GM19468 (cell line): ENCODE measurements around the gene LDAH.

ENCODE experiments used
- ATAC-seq: cut with Tn5 transposase; IDR thresholded peaks from one replicate; pipeline ENCODE4 v1.9.1; 2021; ENCODE audit warnings: mild to moderate bottlenecking, moderate library complexity, moderate number of reproducible peaks; ENCODE audit not compliant: unreplicated experiment; ENCODE audit errors: extremely low read depth

Gene LDAH

GRCh38 chr2:20670315-20671035, 152.4 kb downstream of the LDAH start:
- no peak for ATAC-seq

DNA sequence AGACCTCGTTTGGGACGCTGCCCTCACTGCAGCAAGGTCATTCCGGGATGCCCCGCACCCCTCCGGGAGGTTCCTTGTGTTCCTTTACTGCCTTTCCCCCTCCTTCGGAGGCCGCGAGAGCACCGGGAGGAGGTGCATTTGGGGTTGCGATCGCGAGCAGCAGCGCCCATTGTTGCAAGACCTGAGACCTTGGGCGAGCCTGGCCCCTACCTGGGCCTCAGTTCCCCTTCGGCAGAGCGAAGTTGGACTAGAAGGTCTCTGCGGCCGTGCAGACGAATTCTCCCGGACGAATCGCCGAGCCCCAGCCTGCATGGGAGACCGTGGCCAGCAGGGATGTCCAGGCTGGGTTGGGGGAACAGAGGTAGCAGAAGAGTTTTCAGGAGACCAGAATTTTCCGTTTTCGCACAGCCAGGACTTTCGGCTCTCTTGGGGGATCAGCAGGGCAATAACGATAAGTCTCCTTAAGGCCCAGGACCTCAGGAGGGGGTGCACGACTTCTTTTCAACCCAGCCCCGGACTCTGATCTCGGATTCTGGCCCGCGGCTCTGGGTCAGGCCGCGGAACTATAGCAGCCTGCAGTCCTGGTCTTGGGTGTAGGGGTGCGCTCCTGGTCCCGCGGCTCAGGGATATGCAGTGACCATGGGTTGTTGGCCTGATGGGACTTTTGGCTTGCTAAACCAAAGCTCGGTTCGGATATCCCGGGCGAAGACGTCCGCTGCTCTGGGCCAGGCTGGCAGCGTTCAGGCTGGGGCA, 153.2 kb downstream of the LDAH start:
- no peak for ATAC-seq

DNA sequence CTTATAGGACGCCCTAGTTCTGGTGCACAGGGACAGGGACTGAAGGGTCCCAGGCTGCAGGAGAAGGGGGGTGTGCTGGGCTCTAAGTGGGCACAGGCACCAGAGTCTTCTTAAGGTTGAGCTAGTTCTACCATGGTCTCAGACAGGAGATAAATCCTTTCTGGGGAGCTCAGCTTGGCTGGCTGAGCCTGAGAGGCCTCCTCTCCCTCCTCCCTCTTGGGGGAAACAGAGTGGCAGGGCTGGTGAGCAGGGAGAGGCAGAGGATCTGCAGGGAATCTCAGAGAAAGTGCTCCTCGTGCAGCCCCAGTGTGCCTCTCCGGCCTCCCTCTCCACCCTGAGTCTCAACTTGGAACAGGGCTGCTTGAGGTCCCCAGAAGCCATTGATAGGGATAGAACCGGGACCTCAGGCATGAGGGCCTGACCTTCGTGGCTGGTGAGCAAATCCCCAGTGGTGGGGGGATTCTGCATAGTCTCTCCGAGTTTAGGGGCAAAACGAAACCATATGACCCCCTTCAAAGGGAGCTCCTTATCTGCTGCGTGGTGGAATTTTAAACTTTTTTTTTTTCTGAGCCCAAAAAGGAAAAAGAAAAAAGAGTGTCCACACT, 153.9 kb downstream of the LDAH start:
- no peak for ATAC-seq

- ATAC-seq = no peak
Measured at GRCh38 chr2:20668451-20668850, 154.4 kb downstream of the LDAH start.

GRCh38 chr2:20667531-20668401, 155.1 kb downstream of the LDAH start:
- no peak for ATAC-seq

DNA sequence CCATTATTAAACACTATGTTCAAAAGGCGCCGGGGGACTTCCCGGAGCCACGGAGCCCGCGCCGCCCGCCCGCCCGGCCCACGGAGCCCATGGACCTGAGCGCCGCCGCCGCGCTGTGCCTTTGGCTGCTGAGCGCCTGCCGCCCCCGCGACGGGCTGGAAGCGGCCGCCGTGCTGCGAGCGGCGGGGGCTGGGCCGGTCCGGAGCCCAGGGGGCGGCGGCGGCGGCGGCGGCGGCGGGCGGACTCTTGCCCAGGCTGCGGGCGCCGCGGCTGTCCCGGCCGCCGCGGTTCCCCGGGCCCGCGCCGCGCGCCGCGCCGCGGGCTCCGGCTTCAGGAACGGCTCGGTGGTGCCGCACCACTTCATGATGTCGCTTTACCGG, 155.8 kb downstream of the LDAH start:
- ATAC-seq = no peak

- no peak for ATAC-seq
Measured at GRCh38 chr2:20666304-20667150, 156.4 kb downstream of the LDAH start, which contains the start of gene GDF7. GDF7 (plus strand) TSS chr2:20667144; CDS start chr2:20667240, 96 bp downstream.

DNA sequence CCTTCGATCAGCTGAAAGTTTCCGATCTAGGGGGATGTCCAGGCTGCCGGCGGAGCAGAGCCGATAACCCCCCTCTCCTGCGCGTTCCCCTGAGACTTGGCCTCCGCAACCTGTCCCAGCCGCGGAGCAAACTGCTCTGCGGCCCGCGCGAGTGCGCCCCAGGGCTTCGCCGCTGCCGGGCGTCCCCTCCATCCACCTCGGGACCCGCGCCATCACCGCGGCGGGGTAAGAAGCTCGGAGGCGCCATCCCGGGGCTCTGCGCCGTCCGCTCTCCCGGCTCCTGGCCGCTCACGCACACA, 156.9 kb downstream of the LDAH start:
- ATAC-seq = no peak

- ATAC-seq = no peak
Measured at GRCh38 chr2:20665243-20666004, 157.5 kb downstream of the LDAH start.

DNA sequence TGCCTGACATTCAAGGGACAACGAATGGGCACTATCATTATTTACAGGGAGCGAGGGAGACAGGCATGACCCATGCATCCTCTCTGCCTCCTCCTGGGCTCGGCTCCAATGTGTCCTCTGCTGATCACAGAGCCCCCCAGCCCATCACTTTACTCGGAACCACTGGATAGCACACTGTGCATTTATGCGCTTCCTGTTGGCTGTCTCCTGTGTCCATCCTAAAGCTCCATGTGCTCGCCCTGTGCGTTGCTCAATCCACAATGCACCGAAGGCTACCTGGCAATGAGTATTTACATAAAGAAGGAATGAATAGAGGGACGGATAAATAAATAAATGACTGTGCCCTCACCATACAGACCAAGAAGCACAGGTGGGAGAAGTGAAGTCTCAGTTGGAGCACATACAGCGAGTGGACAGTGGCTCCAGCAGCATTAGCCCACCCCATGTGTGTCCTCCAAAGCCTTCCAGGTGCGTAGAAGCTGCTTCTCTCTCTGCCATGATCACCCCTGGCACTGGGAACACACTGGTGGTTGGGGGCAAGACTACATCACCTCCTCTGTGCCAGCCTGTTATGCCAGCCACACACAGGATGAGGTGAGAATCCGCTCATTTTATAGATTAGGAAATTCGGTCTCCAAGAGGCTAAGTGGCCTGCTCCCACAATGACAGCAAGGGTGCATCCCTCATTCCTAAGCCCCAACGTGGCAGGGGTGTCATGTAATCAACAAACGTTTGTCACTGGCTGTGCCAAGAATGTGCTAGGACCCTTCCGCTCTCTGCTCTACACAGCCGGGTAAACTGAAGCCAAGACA, 158.3 kb downstream of the LDAH start:
- no peak for ATAC-seq

- ATAC-seq = no peak
Measured at GRCh38 chr2:20664071-20664390, 158.9 kb downstream of the LDAH start.

- no peak for ATAC-seq
Measured at GRCh38 chr2:20663196-20664070, 159.5 kb downstream of the LDAH start.

DNA sequence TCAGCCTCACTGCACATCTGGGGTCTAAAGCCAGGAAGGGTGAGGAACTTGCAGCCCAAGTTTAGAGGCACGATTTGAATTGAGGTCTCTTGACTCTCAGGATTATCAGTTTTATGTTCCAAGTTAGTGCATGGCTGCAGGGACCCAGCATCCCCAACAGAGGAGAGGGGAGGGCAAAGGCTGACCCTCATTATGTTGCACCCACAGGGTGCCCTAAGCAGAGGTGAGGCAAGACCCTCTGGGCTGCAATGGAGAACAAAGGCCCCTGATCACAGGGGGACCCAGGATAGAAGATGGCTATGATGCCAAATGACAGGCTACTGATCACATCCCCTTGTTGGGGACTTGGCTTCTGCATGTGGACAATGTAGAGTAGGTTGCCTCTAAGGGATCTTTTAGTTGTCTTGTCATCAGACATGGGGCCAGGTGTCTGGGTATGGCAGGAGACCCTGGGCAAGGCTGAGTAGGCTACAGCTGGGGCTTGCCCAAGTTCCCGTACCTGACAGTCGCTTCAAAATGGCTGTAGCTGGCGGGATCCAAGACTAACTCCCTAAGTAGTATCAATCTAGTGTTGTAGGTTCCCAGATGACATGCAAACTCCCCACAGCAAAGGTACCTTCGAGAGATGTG, 160.5 kb downstream of the LDAH start:
- ATAC-seq = no peak

DNA sequence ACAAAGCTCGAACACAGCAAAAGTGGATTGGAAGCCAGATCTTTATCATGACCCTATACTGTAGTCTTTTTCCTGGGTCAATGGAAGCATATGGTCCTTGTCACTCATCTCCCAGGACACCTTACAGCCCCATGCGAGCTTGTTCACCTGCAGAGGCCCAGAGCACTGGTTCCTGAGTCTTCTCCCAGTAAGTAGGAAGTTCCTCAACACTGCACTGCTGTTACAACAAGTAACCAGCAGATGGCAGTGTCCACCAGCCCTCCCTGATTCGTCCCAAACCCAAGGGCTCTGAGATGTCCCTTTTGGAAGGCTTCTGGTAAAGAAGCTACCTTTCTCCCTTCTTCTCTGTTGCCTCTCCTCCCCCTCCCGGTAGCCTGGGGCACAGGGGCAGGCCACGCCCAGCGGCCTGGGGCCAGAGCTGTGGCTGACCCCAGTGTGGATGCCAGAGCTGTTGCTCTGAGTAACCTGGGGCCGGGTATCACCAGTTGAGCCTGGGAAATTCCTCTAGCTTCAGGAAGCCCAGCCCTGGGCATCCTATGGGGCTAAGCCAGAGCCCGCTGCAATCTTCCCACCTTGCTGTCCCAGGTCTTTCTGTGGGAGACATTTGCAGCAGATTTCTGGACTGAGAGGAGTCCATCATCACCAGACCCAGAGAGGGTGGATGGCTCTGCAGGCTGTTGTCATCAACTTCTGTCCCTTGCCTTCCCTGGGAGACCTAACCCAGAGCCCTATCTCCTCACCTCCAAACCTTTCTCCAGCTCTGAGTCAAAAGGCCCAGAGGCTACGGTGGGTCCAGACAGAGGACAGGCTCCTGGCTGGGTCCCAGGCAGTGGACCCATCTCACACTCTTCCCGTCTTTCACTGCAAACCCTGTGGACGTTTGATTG, 161.2 kb downstream of the LDAH start:
- ATAC-seq = peak; percentile 26

DNA sequence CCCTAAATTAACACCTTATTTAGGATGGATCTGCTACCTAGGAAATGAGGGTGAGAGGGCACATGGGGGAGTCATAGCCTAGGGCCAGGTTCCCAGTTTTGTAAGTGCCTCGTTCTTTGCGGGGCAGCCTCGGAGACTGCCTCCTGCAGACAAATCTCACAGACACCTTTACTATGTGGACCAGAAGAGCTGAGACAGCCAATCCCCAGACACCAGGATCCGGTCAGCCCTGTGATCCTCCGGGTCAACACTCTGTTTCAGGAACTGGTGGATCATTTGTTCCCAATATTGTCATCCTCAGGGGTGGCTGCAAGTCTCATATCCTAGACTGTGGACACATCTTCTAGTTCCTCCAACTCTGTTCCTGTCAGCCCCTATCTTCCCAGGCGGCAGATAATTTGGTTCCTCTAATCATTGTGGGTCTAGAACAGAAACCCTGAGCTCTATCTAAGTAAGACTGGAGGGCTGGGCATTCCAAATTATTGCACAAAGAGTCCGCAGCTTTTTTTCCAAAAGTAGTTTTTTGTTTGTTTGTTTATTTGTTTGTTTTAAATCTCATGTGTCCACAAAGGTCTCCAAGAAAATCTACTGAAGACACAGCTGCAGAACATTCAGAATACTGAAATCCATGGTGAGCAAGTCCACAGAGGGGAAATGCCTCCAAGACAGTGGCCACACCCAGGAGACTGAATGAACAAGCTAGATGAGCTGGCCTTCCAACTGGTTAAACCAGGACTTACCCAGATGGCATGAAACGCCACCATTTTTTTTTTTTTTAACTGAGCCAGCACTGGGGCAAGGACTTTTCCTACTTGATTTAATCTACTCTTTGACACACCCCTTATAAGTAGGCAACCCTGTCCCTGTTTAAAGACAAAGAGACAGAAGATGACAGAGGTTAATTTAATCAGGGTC, 162.1 kb downstream of the LDAH start:
- no peak for ATAC-seq
